Liver (tissue), 3 donors: ENCODE results near the gene GALNT1.

Source experiments
- ATF3 ChIP-seq: IDR thresholded peaks from 2 replicates; pipeline ENCODE4 v1.6.1; 2016; ENCODE audit warnings: antibody characterized with exemption
- EGR1 ChIP-seq, 2 donors: IDR thresholded peaks; 2 replicates each; pipeline ENCODE4 v1.6.1; 2016 to 2018; ENCODE audit warnings: antibody characterized with exemption in 2 of 2, low read depth in 2 of 2
- FOXA1 ChIP-seq: IDR thresholded peaks from 2 replicates; pipeline ENCODE4 v1.6.1; 2016; ENCODE audit warnings: antibody characterized with exemption
- GABPA ChIP-seq, 2 donors: IDR thresholded peaks in 1 of 2; conservative IDR thresholded peaks in 1 of 2; 2 replicates each; pipeline ENCODE4 v1.6.1; 2016; ENCODE audit warnings: antibody characterized with exemption in 2 of 2, mild to moderate bottlenecking in 1 of 2, moderate library complexity in 1 of 2
- JUND ChIP-seq, 2 donors: IDR thresholded peaks; 2 replicates each; pipeline ENCODE4 v1.6.1; 2016; ENCODE audit warnings: antibody characterized with exemption in 2 of 2
- RAD21 ChIP-seq, 2 donors: IDR thresholded peaks; 2 replicates each; pipeline ENCODE4 v1.6.1; 2016; ENCODE audit warnings: antibody characterized with exemption in 2 of 2, mild to moderate bottlenecking in 2 of 2
- REST ChIP-seq: IDR thresholded peaks from 2 replicates; pipeline ENCODE4 v1.6.1; 2016; ENCODE audit warnings: antibody characterized with exemption, mild to moderate bottlenecking
- SP1 ChIP-seq: IDR thresholded peaks from 2 replicates; pipeline ENCODE4 v1.6.1; 2018; ENCODE audit warnings: antibody characterized with exemption, mild to moderate bottlenecking
- TAF1 ChIP-seq: conservative IDR thresholded peaks from 2 replicates; pipeline ENCODE4 v1.6.1; 2016; ENCODE audit warnings: antibody characterized with exemption, mild to moderate bottlenecking
- YY1 ChIP-seq: IDR thresholded peaks from 2 replicates; pipeline ENCODE4 v1.6.1; 2016; ENCODE audit warnings: antibody characterized with exemption, mild to moderate bottlenecking
- ZBTB33 ChIP-seq: IDR thresholded peaks from 2 replicates; pipeline ENCODE4 v1.6.1; 2016; ENCODE audit warnings: antibody characterized with exemption
- TF ChIP-seq, protein P1 (sequence below): fragments of 150-350 bp; IDR thresholded peaks from 2 replicates; pipeline ENCODE4 v1.5.1; 2017; ENCODE audit warnings: improper control_type of control experiment, low read depth, low read length; ENCODE audit not compliant: missing input control
- TF ChIP-seq, protein P2 (sequence below): IDR thresholded peaks from 2 replicates; pipeline ENCODE4 v1.6.1; 2016; ENCODE audit warnings: antibody characterized with exemption
- donor health status: healthy.
- donor health status: healthy.

DNA sequence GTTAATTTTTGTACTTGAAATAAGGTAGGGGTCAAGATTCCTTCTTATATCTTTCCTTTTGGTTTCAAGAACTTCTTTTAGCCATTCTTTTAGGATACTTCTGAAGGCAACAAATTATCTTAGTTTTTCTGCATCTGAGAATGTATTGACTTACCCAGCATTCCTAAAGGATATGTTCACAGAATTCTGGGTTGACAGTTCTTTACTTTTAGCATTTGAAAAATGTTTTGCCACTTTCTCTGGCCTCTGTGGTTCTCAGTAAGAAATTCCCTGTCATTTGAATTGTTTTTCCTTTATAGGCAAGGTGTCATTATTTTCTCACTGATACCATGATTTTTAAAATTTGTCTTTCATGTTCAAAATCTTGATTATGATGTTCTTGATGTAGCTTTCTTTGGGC lies 162.4 kb downstream of the GALNT1 start:
- TF ChIP-seq, protein P1, sequence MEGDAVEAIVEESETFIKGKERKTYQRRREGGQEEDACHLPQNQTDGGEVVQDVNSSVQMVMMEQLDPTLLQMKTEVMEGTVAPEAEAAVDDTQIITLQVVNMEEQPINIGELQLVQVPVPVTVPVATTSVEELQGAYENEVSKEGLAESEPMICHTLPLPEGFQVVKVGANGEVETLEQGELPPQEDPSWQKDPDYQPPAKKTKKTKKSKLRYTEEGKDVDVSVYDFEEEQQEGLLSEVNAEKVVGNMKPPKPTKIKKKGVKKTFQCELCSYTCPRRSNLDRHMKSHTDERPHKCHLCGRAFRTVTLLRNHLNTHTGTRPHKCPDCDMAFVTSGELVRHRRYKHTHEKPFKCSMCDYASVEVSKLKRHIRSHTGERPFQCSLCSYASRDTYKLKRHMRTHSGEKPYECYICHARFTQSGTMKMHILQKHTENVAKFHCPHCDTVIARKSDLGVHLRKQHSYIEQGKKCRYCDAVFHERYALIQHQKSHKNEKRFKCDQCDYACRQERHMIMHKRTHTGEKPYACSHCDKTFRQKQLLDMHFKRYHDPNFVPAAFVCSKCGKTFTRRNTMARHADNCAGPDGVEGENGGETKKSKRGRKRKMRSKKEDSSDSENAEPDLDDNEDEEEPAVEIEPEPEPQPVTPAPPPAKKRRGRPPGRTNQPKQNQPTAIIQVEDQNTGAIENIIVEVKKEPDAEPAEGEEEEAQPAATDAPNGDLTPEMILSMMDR: no peak
- TF ChIP-seq RAD21 (IDR thresholded peaks at IDR 0.05) (no peak), YY1 (no peak), JUND (IDR thresholded peaks at IDR 0.05) (no peak), ATF3 (no peak), REST (no peak), SP1 (no peak), EGR1 (IDR thresholded peaks at IDR 0.05; ENCODE audit: low read depth in 2 of 2) (no peak), ZBTB33 (no peak), TAF1 (no peak), FOXA1 (no peak), GABPA (IDR thresholded peaks at IDR 0.05 in 1 of 2, conservative IDR thresholded peaks at IDR 0.05 in 1 of 2) (no peak)
- TF ChIP-seq, protein P2, sequence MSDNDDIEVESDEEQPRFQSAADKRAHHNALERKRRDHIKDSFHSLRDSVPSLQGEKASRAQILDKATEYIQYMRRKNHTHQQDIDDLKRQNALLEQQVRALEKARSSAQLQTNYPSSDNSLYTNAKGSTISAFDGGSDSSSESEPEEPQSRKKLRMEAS: no peak
